HepG2 (cell line): Measurements from ENCODE around the gene BAIAP3. TPM values are rescaled to one million over a fixed set of nuclear protein-coding genes. Genes with fewer than 3 reads are reported as not detected.

ENCODE experiments used
- CENPBD1 ChIP-seq: sonication (generic); formaldehyde crosslinking; IDR thresholded peaks from 2 replicates; pipeline ENCODE4 v1.8.0; 2022; ENCODE audit warnings: missing genetic modification reagents, low read depth, mild to moderate bottlenecking, borderline replicate concordance
- DDIT3 ChIP-seq: sonication (generic); formaldehyde crosslinking; IDR thresholded peaks from 2 replicates; pipeline ENCODE4 v1.4.0; 2020; ENCODE audit warnings: mild to moderate bottlenecking, missing genetic modification reagents
- HNF1A ChIP-seq, 2 experiments: sonication (generic) in 1 of 2; formaldehyde crosslinking in 1 of 2; IDR thresholded peaks; 2 replicates each; pipeline versions ENCODE4 v1.4.0 to v1.6.1; 2016 to 2020; ENCODE audit warnings: borderline replicate concordance in 1 of 2, low read depth in 1 of 2, mild to moderate bottlenecking in 1 of 2, missing genetic modification reagents in 1 of 2
- KAT2B ChIP-seq: fragments of 150-350 bp; IDR thresholded peaks from 2 replicates; pipeline ENCODE4 v1.6.1; 2014; ENCODE audit warnings: low read depth, low read length, borderline replicate concordance
- MAZ ChIP-seq, 2 experiments: sonication (generic) in 1 of 2; formaldehyde crosslinking in 1 of 2; IDR thresholded peaks; 2 replicates each; pipeline versions ENCODE4 v1.5.0 to v1.6.1; 2012 to 2020; ENCODE audit warnings: low read depth in 2 of 2, mild to moderate bottlenecking in 2 of 2, borderline replicate concordance in 1 of 2, improper control_type of control experiment in 1 of 2, low read length in 1 of 2, missing genetic modification reagents in 1 of 2, moderate library complexity in 1 of 2
- MIXL1 ChIP-seq: IDR thresholded peaks from 2 replicates; pipeline ENCODE4 v1.6.1; 2016
- MYC ChIP-seq: sonication (generic); formaldehyde crosslinking; IDR thresholded peaks from 2 replicates; pipeline ENCODE4 v1.9.0; 2021; ENCODE audit warnings: missing genetic modification reagents, borderline replicate concordance
- PRPF4 ChIP-seq: fragments of 200-400 bp; formaldehyde crosslinking; IDR thresholded peaks from 2 replicates; pipeline ENCODE4 v1.6.1; 2016; ENCODE audit warnings: low read length, low read depth; ENCODE audit not compliant: poor library complexity, severe bottlenecking
- SIN3A ChIP-seq: IDR thresholded peaks from 2 replicates; pipeline ENCODE4 v1.6.1; 2011; ENCODE audit warnings: low read depth, mild to moderate bottlenecking, control low read depth, low read length, borderline replicate concordance
- SMYD3 ChIP-seq: sonication (generic); formaldehyde crosslinking; IDR thresholded peaks from 2 replicates; pipeline ENCODE4 v1.8.1; 2023; ENCODE audit warnings: mild to moderate bottlenecking, missing genetic modification reagents
- ZBED4 ChIP-seq: sonication (generic); formaldehyde crosslinking; IDR thresholded peaks from 2 replicates; pipeline ENCODE4 v1.4.0; 2020; ENCODE audit warnings: missing genetic modification reagents, borderline replicate concordance
- ZNF510 ChIP-seq: sonication (generic); formaldehyde crosslinking; IDR thresholded peaks from 2 replicates; pipeline ENCODE4 v1.4.0; 2020; ENCODE audit warnings: low read depth, mild to moderate bottlenecking, missing genetic modification reagents
- ZNF607 ChIP-seq: sonication (generic); formaldehyde crosslinking; IDR thresholded peaks from 2 replicates; pipeline ENCODE4 v1.5.1; 2020; ENCODE audit warnings: missing genetic modification reagents, mild to moderate bottlenecking, borderline replicate concordance
- polyA plus RNA-seq, 8 experiments: library from polyadenylated mRNA; depleted of rRNA in 3 of 8; stranded (reverse) in 7 of 8; unstranded in 1 of 8; fragments of >200 nt; fragmentation: Illumina TruSeq in 4 of 8; extraction: Trizol in 4 of 8; gene quantifications; 2 replicates each; pipeline versions ENCODE4 v1.2.1 to v1.2.3, GENCODE V29; 2011 to 2016; ENCODE audit warnings: low read depth in 4 of 8, missing spikeins in 1 of 8, mixed read lengths in 1 of 8; ENCODE audit not compliant: insufficient read depth in 1 of 8
- total RNA-seq, 5 experiments: library from RNA; depleted of rRNA; stranded (reverse); fragments of >200 nt; fragmentation: Illumina TruSeq; extraction: Trizol; gene quantifications; 2 replicates each; pipeline ENCODE4 v1.2.3, GENCODE V29; 2016; ENCODE audit warnings: low read depth in 1 of 5

Gene BAIAP3
- total and polyA plus RNA-seq, 2 of the 13 experiments (the other 11 are each of a cell fraction or from before 2014, with no cell fraction given): 3.2 to 5.7 TPM

- TF ChIP-seq HNF1A (IDR thresholded peaks at IDR 0.05; ENCODE audit: low read depth): no peak
- TF ChIP-seq HNF1A (CRISPR knock-in tag; IDR thresholded peaks at IDR 0.05; ENCODE audit: borderline replicate concordance): 0 out of 2 replicates have a peak, but pooled peaks have one; percentile 35
- TF ChIP-seq CENPBD1: no peak
- TF ChIP-seq ZNF510: 0 out of 2 replicates have a peak, but pooled peaks have one; percentile 47
- 0 out of 2 replicates have a peak, but pooled peaks have one; percentile 22 for TF ChIP-seq SIN3A
- TF ChIP-seq KAT2B: no peak
- no peak for TF ChIP-seq DDIT3 (CRISPR knock-in tag)
- TF ChIP-seq MIXL1 (CRISPR knock-in tag): no peak; the same call in 1 of the 2 replicates
- TF ChIP-seq ZNF607 (CRISPR knock-in tag): peak; percentile 52; the same call in 1 of the 2 replicates
- TF ChIP-seq PRPF4: no peak
- peak; percentile 19; the same call in 1 of the 2 replicates for TF ChIP-seq MAZ (IDR thresholded peaks at IDR 0.05; ENCODE audit: borderline replicate concordance, low read depth, low read length)
- peak; percentile 70 for TF ChIP-seq MAZ (CRISPR knock-in tag; IDR thresholded peaks at IDR 0.05; ENCODE audit: low read depth)
- TF ChIP-seq SMYD3: no peak
- TF ChIP-seq ZBED4: no peak
- TF ChIP-seq MYC (CRISPR knock-in tag): peak; percentile 74
Measured at GRCh38 chr16:1308977-1309885, 24.2 kb upstream of the BAIAP3 start, which contains the start of gene UBE2I (continued).
